Fibroblast of skin of abdomen (primary cell): ENCODE data around the gene WFDC12.

ENCODE experiments used
- DNase-seq: peaks from one replicate; pipeline ENCODE4 v3.0.0-alpha.2; 2013

The WFDC12 gene

DNA sequence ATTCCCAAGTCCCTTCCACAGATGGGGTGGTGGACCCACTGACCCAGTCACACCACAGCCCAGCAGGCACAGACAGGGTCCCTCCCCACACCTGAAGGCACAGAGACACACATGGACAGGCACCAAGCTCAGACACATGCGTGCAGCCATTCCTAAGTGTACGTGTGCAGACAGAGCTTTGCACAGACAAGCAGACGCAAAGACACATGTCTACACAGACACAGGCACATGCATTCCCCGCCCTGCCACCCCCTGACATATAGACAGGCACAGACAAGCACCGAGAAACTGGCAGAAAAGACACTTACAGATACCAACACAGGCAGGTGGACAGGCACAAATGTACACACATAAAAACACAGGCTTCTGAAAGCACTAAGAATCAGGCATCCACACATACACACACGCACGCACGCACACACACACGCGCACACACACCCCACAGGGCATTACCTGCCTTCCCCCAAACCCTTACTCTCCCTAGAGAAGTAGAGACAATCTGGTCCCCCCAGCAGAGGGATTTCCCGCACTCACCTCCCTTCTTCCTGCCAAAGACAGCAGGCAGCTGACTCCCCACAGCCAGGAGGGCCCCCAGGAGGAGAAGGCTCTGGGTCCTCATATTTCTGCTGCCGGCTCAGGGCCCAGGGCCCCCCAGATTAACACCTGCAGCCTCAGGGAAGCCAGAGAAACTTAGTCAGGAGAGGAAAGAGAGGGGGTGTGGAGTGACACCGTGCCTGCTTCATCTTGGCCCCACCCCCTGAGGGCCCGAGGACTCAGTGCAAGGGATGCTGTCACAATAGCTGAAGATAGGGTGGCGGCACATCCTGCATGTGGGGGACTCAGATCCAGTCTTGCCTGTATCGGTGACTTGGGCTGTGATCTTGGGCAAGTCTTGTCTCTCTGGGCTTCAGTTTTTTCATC is 9.5 kb downstream of the WFDC12 start, which contains the start of gene WFDC5:
TSS of gene WFDC5 (minus strand) at position 710 of the 921 bp plus-strand sequence. CDS start at position 619, 91 bp downstream.
- no peak for DNase-seq

DNA sequence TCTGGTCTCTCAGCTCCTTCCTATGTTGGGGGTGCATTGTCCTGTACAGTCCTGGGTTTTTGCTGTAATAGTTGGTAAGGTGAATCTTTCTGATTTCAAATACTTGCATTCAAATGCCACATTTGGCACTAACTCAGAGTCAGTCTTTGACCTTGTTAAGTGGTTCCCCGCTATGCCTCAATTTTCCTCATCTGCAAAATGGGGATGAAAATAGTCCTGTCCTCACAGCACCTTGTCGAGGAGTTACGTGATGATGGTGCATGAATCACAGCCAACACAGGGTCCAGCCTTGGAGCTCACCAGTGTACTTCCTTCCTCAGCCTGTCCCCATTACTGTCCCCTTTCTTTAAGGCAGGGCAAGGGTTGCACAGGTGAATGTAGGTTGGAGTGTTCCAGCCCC is 10.4 kb downstream of the WFDC12 start:
- no peak for DNase-seq

DNA sequence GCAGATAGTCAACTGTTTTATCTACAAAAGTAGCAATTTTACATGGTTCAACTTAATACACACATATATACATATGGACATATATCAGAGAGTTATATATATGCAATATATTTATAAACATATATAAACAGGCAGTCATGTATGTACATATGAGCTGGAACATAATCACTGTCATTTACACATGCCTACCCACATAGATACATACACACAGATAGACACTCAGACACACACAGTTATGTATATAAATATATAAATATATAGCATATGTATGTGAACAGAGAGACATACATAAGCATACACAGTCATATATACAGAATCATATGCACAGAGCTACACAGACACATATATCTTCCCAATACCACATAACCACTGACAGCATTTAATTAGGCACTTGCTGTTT is 11.5 kb downstream of the WFDC12 start:
- no peak for DNase-seq

DNA sequence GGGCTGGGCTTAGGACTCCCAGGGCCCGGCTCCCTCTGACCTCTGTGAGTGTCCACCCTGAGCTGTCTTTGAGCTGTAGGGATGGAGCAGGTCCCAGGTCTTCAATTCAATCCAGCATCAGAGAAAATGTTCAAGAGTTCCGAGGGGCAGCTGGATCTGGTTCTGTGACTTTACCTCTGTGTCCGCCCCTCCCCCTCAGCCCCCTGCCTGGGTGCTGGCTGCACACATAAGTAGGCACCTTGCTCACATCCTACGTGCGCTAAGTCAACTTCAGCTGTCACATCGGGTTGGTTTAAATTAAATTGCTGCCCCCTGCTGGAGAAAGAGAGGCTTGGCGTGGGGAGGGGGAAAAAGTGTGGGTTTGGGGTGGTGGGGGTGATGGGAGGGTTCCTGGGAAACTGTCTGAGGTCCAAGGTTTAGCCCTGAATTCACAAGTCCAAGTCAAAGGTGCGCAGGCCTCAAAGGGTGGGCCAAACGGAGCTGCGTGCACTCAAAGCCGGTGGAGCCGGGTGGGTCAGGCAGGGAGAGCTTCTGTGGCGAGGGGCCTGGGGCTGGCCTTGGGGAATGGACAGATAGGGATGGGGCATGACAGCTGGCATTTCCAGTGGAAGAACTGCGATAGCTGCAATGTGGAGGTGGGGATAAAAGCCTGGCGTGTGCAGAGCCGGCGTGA is 12.3 kb downstream of the WFDC12 start:
- no peak for DNase-seq

DNA sequence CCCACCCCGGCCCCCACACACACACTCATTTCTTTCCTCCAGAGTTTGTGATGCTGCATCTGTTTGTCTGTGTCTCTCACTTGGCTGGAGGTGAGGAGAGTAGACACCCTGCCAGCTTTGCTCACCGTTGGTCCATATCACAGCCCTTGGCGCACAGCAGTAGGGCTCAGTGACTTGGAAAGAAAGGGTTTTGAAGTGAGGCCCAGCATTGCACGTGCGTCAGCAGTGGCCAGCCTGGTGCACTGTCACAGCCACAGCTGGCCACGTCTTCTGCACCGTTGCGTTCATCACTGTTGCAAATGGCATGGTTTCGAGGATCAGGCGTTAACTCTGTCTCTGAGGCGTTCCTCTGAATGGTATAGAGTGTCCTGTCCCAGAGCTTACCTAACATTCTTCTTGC is 13.0 kb downstream of the WFDC12 start:
- no peak for DNase-seq

DNA sequence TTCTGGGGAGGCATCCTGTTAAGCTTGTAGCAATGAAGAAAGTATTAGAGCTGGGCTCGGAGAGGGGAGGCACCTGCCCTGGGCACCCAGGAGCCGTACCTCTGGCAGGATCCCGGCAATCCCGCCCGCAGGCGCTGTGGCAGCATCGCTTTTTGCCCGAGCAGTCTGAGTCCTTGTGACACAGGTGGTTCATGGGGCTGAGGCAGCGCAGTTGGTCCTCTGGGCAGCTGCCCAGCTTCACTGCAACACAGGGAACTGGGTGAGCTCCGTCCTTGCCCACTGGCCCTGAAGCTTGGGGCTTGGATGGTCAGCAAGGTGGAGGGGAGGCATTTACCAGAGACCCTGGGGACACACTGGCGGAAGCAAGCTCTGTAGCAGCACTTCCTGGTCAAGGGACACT is 14.0 kb downstream of the WFDC12 start:
- DNase-seq: no peak

DNA sequence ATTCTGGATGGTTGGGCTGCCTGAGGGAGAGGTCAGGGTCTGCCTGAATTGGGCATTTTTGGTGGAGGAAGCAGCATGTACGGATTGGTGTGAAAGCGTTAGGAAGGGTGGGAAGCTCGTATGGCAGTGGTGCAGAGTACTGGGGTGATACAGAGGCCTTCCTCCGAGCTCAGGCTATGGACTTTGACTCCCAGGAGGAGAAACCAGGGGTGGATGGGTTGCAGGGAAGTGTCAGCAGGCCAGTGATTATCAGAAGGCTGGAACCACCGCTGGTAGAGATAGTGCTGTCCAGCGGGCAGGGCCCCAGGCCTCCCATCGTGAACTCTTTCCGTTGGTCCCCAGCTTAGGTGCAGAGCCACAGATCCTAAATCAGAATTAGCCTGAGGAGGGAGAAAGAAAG is 14.6 kb downstream of the WFDC12 start:
- no peak for DNase-seq

DNA sequence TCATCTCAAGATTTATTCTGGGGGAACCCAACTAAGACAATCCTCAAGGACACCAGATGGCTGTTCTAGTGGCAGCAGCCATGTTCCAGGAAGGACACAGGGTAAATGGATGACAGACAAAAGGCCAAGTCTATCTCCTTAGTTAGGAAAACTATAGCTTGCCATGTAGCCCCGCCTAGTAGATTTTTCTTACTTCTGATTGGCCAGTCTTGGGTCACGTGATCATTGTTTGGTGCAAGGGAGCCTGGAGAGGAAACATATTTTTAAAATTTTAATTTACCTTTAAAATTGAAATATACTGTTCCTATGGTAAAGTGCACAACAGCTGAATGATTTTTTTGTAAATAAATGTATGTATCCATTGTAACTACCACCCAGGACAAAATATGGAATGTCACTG is 18.9 kb downstream of the WFDC12 start:
- no peak for DNase-seq

DNA sequence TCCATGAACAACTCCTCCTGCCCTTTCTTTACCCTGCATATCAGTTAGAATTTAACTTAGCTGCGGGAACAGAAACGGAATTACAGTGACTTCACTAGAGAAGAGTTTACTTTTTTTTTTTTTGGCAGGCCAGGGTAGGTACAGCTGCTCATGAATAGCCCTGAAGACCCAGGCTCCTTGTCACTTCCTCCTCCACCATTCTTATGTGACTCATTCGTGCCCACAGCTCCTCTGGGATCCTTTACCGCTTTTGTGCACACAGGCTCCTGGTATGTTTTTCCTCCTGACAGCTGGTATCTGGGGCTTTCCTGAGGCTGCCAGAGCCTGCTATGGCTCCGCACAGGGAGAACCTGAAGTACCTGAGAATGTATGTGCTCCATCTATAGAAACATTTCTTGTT is 19.5 kb downstream of the WFDC12 start:
- DNase-seq: peak; percentile 53

DNA sequence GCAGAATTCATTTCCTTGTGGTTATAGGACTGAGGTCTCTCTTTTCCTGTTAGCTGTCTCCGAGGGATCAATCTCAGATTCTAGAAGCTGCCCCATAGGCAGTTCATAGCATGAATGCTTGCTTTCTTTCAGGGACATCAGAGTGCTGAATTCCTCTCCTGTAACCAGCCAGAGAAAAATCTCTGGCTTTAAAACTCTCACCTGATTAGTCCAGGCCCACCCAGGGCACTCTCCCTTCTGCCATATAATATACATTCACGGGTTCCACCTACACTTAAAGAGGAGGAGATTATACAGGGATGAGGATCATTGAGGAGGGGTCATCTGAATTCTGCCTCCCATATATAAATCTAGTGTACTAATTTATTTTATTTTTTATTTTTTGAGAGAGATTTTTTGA is 21.2 kb downstream of the WFDC12 start:
- no peak for DNase-seq

DNA sequence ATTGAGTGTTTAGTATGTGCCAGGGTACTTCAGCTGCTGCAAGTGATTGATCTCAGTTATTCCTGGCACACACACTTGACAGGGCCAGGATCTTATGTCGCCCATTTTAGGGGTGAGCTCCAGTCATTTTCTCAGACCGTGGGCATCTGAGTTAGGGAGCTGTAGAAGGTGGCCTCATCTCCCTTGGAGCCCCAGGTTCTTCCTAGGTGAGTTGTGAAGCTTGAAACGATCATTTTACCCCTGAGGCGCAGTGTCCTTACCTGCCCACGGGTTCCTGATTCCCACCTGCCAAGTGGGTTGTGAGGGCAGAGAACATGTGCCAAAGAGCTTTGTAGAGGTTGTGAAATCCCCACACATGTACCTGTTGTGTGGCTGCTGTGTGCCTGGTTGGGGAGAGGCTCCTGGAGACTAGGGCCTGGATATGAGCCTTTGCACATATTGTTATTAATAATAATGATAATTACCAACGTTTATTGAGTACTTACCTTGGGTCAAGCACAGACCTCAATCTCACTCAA is 22.9 kb downstream of the WFDC12 start:
- no peak for DNase-seq

DNA sequence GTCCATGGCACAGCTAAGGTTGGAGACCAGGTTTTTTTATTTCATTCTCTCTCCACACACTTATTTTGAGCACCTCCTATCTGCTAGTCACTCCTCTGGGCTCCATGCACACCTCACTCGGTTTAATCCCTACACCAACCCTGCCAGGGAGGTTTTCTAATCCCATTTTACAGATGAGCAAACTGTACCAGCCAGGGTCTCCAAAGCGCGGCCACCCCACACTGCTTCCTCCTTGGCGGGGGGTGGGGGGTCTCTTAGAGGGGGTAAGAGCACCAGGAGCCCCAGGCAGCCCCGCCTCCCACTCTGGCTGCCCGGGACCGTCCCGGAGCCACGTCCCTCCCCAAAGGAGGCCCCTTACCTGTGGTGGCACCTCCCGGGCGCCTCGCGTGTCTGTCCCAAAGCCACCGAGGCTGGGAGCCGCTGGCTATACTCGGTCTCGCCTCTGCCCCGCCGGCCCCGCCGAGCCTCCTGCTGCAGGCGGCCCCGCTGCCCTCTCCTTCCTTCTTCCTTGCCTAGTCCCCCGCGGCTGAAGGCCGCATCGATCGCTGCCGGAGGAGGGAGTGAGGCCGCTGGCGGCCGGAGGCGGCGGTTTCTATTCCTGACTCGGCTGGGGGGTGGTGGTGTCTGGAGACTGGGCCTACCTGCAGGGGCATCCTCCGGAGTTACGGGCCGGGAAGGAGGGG is 23.6 kb downstream of the WFDC12 start, which contains the start of gene KCNS1:
TSS of gene KCNS1 (minus strand) at position 565 of the 683 bp plus-strand sequence. CDS start 1,891 bp downstream, outside the sequence.
- DNase-seq: peak; percentile 23

DNA sequence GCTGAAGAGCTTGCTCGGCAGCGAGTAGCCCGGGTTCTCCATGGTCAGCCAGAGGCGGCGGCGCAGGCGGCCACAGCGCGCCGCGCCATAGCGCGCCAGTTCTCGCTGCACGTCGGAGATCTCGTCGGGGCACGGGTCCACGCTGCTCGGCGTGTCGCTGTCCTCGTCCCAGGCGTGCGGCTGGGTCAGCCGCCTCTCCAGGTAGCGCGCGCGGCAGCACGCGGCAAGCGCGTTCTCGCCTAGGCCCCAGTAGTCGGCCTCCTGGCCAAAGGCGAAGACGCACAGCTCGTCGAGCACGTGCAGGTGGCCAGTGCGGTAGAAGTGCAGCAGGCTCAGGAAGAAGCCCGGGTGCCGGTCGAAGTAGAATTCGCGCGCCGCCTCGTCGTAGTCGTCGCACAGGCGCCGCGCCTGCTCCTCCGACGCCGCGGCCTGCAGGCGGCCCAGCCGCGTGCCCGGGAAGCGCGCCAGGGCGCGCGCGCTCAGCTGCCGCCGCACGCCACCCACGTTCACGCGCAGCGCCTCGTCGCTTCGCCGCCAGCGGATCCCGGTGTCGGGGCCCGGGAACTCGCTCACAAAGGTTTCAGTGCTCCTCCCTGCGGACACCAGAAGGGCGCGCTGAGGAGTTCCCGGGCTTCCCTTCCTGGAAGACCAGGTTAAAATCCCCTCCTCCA is 26.0 kb downstream of the WFDC12 start:
- DNase-seq: peak; percentile 36

DNA sequence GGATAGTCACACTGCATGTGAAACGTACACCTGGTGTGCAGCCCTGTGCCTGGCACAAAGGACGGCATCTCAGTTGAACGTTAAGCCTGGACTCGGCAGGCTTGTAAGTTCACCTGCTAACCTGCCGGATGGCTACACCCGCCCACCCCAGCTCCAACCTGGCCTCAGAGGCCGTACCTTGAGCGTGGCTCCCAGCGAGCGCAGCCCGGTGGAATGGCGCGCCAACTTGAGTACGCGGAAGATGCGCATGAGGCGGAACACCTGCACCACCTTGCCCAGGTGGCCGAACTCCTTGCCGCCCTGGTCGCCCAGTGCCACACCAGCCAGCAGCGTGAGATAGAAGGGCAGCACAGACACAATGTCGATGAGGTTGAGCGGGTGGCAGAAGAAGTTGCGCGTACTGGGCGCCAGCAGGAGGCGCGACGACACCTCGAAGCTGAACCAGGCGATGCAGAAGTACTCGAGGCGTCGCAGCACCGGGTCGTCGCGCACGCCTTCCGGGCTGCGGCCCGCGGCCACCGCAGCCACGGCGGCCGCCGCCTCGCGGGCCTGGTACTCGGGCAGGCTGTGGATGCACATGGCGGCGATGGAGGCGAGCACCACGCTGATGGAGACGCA is 26.7 kb downstream of the WFDC12 start:
- peak; percentile 36 for DNase-seq

DNA sequence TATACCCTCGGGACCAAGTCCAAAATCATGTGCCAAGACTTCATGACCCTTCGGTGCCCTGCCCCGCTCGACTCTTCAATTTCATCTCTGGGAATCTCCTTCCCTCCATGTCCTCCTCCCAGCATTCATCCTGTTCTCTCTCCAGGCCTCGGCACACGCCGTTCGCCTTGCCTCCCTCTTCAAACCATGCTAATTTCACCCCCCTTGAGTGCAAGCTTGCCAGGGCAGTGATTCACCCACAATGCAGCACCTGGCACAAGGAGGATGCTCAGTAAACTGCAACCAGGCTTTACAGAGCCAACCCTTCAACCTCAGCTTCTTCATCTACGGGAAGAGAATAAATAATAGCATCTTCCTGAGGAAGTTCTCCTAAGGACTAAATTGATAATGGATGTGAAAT is 27.5 kb downstream of the WFDC12 start:
- no peak for DNase-seq

DNA sequence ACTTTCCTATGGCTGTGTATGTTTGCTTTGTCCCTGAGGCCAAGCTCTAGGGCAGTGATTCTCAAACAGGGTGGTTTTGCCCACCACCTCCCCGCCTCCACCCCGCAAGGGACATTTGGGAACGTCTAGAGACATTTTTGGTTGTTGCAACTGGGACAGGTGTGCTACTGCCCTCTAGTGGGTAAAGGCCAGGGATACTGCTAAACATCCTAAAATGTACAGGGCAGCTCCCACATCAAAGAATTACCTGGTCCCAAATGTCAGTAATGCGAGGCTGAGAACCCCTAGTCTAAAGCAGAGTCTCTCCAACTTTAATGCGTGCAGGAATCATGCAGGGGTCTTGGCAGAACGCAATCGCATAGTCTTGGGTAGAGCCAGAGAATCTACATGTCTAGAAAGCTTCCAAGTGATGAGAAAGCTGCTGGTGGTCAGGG is 28.4 kb downstream of the WFDC12 start:
- DNase-seq: peak; percentile 52

DNA sequence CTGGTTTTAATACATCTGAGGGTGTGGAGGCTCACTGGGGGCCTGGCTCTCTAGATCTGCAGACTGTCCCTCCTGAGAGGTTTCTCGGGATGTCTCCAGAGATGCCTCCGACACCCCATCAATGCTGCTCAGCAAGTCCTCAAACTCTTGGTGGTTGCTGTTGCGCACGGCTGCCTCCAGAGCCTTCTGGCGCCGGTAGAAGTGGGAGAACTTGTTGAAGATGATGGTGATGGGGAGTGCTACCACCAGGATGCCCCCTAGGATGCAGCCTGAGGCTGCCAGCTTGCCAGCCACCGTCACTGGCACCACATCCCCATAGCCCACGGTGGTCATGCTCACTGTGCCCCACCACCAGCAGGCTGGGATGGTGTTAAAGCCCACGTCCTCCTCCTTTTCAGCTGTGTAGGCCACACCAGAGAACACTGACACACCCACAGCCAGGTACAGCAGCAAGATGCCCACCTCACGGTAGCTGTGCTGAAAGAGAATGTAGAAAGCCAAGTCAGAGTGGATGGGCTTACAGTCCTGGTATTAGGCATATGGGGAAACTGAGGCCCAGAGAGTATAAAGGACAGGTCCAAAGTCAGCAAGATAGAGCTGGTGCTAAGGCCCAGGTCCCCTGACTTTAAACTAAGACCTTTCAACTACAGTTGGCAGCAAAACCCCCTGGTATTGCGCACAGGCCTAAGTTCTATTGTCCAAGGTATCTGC is 29.2 kb downstream of the WFDC12 start:
- DNase-seq: no peak

DNA sequence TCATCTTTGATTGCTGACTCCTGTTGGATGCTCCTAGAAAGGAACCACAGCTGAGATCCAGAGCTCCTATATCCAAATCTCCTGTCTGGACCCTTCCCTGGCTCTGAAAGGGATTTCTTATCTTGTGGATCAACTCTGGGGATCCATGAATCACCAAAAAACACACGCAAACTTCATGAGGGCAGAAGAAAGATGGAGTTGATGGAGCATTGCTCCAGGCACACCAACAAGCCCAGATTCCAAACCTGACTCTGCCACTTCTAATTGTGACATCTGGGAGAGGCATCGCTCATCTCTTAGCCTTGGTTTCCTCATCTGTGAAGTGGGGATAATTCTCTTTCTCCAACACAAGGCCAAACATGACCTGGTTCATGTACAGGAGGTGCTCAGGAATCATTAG is 30.1 kb downstream of the WFDC12 start:
- DNase-seq: no peak

DNA sequence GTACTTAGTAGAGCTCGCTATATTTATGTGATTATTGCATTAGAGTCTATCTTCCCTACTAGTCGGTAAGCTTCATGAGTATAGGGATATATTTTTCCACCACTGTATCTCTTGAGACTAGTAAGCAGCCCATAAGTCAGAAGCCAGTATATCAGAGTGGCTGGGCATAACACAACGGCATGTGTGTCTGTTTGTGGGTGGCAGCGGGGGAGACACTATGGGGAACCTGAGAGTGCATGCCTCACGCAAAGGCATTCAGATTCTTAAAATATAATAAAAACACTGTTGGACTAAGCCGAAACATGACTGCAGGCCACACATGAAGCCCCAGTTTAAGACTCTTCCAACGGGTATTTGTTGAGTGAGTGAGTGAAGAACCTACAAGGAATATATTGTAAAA is 31.4 kb downstream of the WFDC12 start:
- no peak for DNase-seq

DNA sequence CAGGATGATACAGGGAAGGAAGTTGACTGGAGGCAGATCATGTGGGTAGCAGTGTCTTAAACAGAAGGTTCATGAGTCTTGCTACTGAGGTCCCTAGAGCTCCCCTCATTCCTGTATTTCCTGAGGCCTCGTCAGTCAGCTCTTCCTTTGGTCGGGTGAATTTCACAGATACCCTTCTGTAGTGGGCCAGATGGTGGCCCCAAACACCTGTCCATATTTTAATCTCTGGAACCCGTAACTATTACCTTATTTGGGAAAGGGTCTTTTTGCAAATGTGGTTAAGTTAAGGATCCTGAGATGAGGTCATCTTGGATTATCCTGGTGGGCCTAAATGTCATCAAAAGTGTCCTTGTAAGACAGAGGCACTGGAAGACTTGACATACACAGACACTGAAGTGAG is 32.9 kb downstream of the WFDC12 start:
- no peak for DNase-seq

DNA sequence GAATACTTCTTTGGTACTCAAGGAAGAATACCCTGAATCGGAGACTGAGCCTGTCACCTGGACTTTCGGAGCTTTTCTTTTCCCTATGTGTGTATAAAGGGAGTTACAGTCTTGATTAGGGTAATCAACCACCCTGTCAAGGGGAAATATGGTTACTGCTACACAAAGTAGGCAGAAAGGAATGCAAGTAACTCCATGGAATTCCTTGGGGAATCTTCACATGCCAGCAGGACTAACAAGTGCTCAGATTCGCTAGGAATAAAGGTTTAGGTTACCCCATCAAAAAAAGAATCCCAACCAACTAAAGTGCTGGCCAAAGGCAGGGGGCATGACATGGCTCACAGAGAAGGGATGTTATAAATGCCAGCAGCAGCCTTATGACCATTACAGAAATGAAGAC is 33.8 kb downstream of the WFDC12 start:
- DNase-seq: peak; percentile 34
